ENCODE data around the gene HRCT1. TPM values are rescaled to one million over a fixed set of nuclear protein-coding genes. Genes with fewer than 3 reads are reported as not detected.
A peak's percentile ranks its signal among the peaks of the same experiment; 100 is the strongest.

HRCT1 gene
- total RNA-seq, 1 experiment from 2014 or later = 0.32 TPM

GRCh38 chr9:35858458-35858857 lies 47.5 kb upstream of the HRCT1 start:
- no TSS peak for BruUV-seq (replicated peaks)
- intact Hi-C loops (cut with micrococcal nuclease) = no loop called here
- no peak for TF ChIP-seq SRF (IDR thresholded peaks at IDR 0.05; ENCODE audit: low read depth)
- no peak for TF ChIP-seq SIN3A (IDR thresholded peaks at IDR 0.05; ENCODE audit: low read depth)
- Histone ChIP-seq H3K4me3 (replicated peaks in 1 of 2; ENCODE audit: low read depth in 1 of 2, low read length in 2 of 2) (no peak overlapping the region), H3K27me3 (ENCODE audit: insufficient read depth, low read length) (peaks cover 3% of the 10 kb centered on the region; the same call in 1 of the 2 replicates), H3K36me3 (ENCODE audit: control insufficient read depth in 1 of 2, insufficient read depth in 2 of 2, low read length in 2 of 2) (no peaks in the 10 kb centered on the region), H3K9ac (ENCODE audit: low read length) (no peak overlapping the region), H2AFZ (ENCODE audit: low read depth, low read length, poor library complexity, severe bottlenecking) (no peak overlapping the region), H4K20me1 (ENCODE audit: insufficient read depth) (no peaks in the 10 kb centered on the region), H3K9me2 (ENCODE audit: insufficient read depth) (no peaks in the 10 kb centered on the region), H3K9me3 (ENCODE audit: control insufficient read depth in 1 of 2, insufficient read depth in 1 of 2, low read depth in 1 of 2, low read length in 2 of 2) (no peaks in the 10 kb centered on the region), H3K27ac (ENCODE audit: low read depth, low read length) (no peak overlapping the region), H3K79me2 (ENCODE audit: insufficient read depth, low read length) (no peaks in the 10 kb centered on the region), H3K4me1 (ENCODE audit: control insufficient read depth in 1 of 2, insufficient read depth in 2 of 2, low read length in 2 of 2) (no peaks in the 10 kb centered on the region), H3K4me2 (ENCODE audit: low read length) (no peak overlapping the region)
- ChIA-PET CTCF (interaction anchor here (1.3 kb wide), 1 partner anchor 24 kb away, joined by 3 read pairs; no protein-coding TSS in a partner anchor), RAD21 (ENCODE audit: low non-redundant PET in 1 of 2, low total read pairs in 2 of 2, uncharacterized antibody in 2 of 2, unreplicated experiment in 2 of 2) (no interaction called here), POLR2A (no interaction called here)
- DNase-seq (ENCODE audit: low read depth, low spot score) (no peak), ATAC-seq (no peak)

- Histone ChIP-seq H3K79me2 (ENCODE audit: insufficient read depth, low read length) (no peaks in the 10 kb centered on the region), H3K9me2 (ENCODE audit: insufficient read depth) (no peaks in the 10 kb centered on the region), H2AFZ (ENCODE audit: low read depth, low read length, poor library complexity, severe bottlenecking) (no peak overlapping the region), H4K20me1 (ENCODE audit: insufficient read depth) (no peaks in the 10 kb centered on the region), H3K27me3 (ENCODE audit: insufficient read depth, low read length) (peaks cover 3% of the 10 kb centered on the region; the same call in 1 of the 2 replicates), H3K9ac (ENCODE audit: low read length) (no peak overlapping the region), H3K4me3 (replicated peaks in 1 of 2; ENCODE audit: low read depth in 1 of 2, low read length in 2 of 2) (no peak overlapping the region), H3K9me3 (ENCODE audit: control insufficient read depth in 1 of 2, insufficient read depth in 1 of 2, low read depth in 1 of 2, low read length in 2 of 2) (no peaks in the 10 kb centered on the region), H3K4me1 (ENCODE audit: control insufficient read depth in 1 of 2, insufficient read depth in 2 of 2, low read length in 2 of 2) (no peaks in the 10 kb centered on the region), H3K4me2 (ENCODE audit: low read length) (no peak overlapping the region), H3K36me3 (ENCODE audit: control insufficient read depth in 1 of 2, insufficient read depth in 2 of 2, low read length in 2 of 2) (no peaks in the 10 kb centered on the region), H3K27ac (ENCODE audit: low read depth, low read length) (no peak overlapping the region)
- POLR2A ChIA-PET = no interaction called here
- no TSS peak for BruUV-seq (replicated peaks)
- CTCF ChIA-PET = interaction anchor here (1.0 kb wide), 1 partner anchor 69 kb away, joined by 3 read pairs; no protein-coding TSS in a partner anchor
- ATAC-seq (peak; percentile 75), DNase-seq (ENCODE audit: low read depth, low spot score) (no peak)
- no peak for TF ChIP-seq SRF (IDR thresholded peaks at IDR 0.05; ENCODE audit: low read depth)
- TF ChIP-seq CEBPB (IDR thresholded peaks at IDR 0.05; ENCODE audit: low read depth) = no peak
- TF ChIP-seq RAD21 (IDR thresholded peaks at IDR 0.05; ENCODE audit: low read depth) = peak; percentile 20; the same call in 1 of the 2 replicates
- TF ChIP-seq CTCF (IDR thresholded peaks at IDR 0.05 in 2 of 3, conservative IDR thresholded peaks at IDR 0.05 in 1 of 3; ENCODE audit: borderline replicate concordance in 1 of 3, insufficient read depth in 1 of 3, low read depth in 2 of 3, low read length in 2 of 3) = 0 out of 6 replicates have a peak, but pooled peaks of 1 of the 3 experiments have one; percentile 6
- TF ChIP-seq, protein P1, sequence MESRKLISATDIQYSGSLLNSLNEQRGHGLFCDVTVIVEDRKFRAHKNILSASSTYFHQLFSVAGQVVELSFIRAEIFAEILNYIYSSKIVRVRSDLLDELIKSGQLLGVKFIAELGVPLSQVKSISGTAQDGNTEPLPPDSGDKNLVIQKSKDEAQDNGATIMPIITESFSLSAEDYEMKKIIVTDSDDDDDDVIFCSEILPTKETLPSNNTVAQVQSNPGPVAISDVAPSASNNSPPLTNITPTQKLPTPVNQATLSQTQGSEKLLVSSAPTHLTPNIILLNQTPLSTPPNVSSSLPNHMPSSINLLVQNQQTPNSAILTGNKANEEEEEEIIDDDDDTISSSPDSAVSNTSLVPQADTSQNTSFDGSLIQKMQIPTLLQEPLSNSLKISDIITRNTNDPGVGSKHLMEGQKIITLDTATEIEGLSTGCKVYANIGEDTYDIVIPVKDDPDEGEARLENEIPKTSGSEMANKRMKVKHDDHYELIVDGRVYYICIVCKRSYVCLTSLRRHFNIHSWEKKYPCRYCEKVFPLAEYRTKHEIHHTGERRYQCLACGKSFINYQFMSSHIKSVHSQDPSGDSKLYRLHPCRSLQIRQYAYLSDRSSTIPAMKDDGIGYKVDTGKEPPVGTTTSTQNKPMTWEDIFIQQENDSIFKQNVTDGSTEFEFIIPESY (IDR thresholded peaks at IDR 0.05; ENCODE audit: extremely low read depth, insufficient replicate concordance, low read length) = no peak
- RAD21 ChIA-PET (ENCODE audit: low non-redundant PET in 1 of 2, low total read pairs in 2 of 2, uncharacterized antibody in 2 of 2, unreplicated experiment in 2 of 2) = no interaction called here
- intact Hi-C loops (cut with micrococcal nuclease) = no loop called here
Measured at GRCh38 chr9:35859310-35859989, 46.6 kb upstream of the HRCT1 start.

All from HCT116 (cell line).